ENCODE measurements around the gene C4orf50. TPM values are rescaled to one million over a fixed set of nuclear protein-coding genes. Genes with fewer than 3 reads are reported as not detected.

The C4orf50 gene
- total and polyA plus RNA-seq, 2 of the 4 experiments (the other 2 are of a cell fraction), result not detected

- Histone ChIP-seq H4K8ac (ENCODE audit: low read depth in 2 of 2, low read length in 2 of 2) (no peak overlapping the region), H3K9me1 (ENCODE audit: insufficient read depth, low read length) (no peaks in the 10 kb centered on the region), H2BK20ac (ENCODE audit: low read depth, low read length) (no peak overlapping the region), H2BK5ac (ENCODE audit: low read depth, low read length, poor library complexity, severe bottlenecking) (no peak overlapping the region), H4K91ac (ENCODE audit: insufficient read depth, low read depth, low read length) (no peak overlapping the region), H3K56ac (ENCODE audit: extremely low read depth, insufficient read depth, low read length) (no peak overlapping the region), H3K23ac (ENCODE audit: low read depth, low read length) (no peak overlapping the region), H3K4me1 (ENCODE audit: control insufficient read depth, insufficient read depth, low read length) (no peaks in the 10 kb centered on the region), H2BK120ac (ENCODE audit: low read depth, low read length) (no peak overlapping the region), H3K9ac (ENCODE audit: low read depth, low read length) (no peak overlapping the region), H3K27me3 (ENCODE audit: control insufficient read depth, insufficient read depth, low read length) (no peaks in the 10 kb centered on the region; the same call in 1 of the 2 replicates), H2AK9ac (replicated peaks; ENCODE audit: low read depth, low read length, poor library complexity) (no peak overlapping the region), H4K20me1 (ENCODE audit: insufficient read depth, low read length) (no peaks in the 10 kb centered on the region), H3K27ac (ENCODE audit: insufficient read depth, low read length) (no peak overlapping the region), H2BK15ac (ENCODE audit: low read depth, low read length) (no peak overlapping the region), H3K4ac (ENCODE audit: low read depth, low read length) (no peak overlapping the region), H4K5ac (ENCODE audit: low read depth, low read length) (no peak overlapping the region), H3K4me3 (ENCODE audit: insufficient read depth, low read depth, low read length) (no peak overlapping the region), H3K14ac (replicated peaks; ENCODE audit: low read depth, low read length) (no peak overlapping the region), H2AK5ac (ENCODE audit: low read depth, low read length) (no peak overlapping the region), H3K79me1 (ENCODE audit: low read depth in 1 of 2, low read length in 2 of 2) (no peaks in the 10 kb centered on the region), H2AFZ (replicated peaks; ENCODE audit: low read length, poor library complexity) (no peak overlapping the region), H3K36me3 (ENCODE audit: control insufficient read depth, insufficient read depth, low read length) (no peaks in the 10 kb centered on the region), H3K4me2 (ENCODE audit: low read depth, low read length) (no peak overlapping the region), H3K9me3 (ENCODE audit: control insufficient read depth, insufficient read depth, low read length) (0 out of 2 replicates have a peak, but pooled peaks cover 1% of the 10 kb centered on the region), H3K18ac (ENCODE audit: low read depth, low read length) (no peak overlapping the region)
- no TSS peak for BruUV-seq (replicated peaks)
- ChIA-PET POLR2A (ENCODE audit: unreplicated experiment) (no interaction called here), CTCF (no interaction called here)
- in situ Hi-C loops (cut with MboI; ENCODE audit: low sequenced_read_pairs), result loop anchor here (10.0 kb wide), 1 partner anchor 325 kb away; no protein-coding TSS in a partner anchor
- ATAC-seq (ENCODE audit: low read depth), result no peak
- dilution Hi-C loops (cut with HindIII; ENCODE audit: low sequenced_read_pairs, unreplicated experiment), result no loop called here
- whole genome bisulfite sequencing, 2 experiments (ENCODE audit: extremely low coverage in 2 of 2, insufficient read length in 1 of 2), result 71% methylated on average over 6 of the region's 9 CpGs; no CpG with 5 or more reads in 1 of the 2 experiments
- intact Hi-C loops (cut with micrococcal nuclease), result no loop called here
- TF ChIP-seq NFE2L2 (IDR thresholded peaks at IDR 0.05; ENCODE audit: low read depth, low read length) (no peak), USF2 (IDR thresholded peaks at IDR 0.05; ENCODE audit: low read depth, low read length) (no peak)
- DNase-seq, result no peak
Observed at GRCh38 chr4:5999830-6000365, 18.3 kb downstream of the C4orf50 start.

Data from IMR-90 (cell line).